ENCODE measurements around the gene GNAI3.

- TF ChIP-seq CTCF (IDR thresholded peaks at IDR 0.05; ENCODE audit: low read length) (no peak), EZH2 (IDR thresholded peaks at IDR 0.05; ENCODE audit: borderline replicate concordance, low read length) (no peak)
Observed at GRCh38 chr1:109508873-109509175, 39.6 kb upstream of the GNAI3 start.
